Ascending aorta (tissue), 2 donors: Measurements from ENCODE around the gene RGSL1. TPM values are rescaled to one million over a fixed set of nuclear protein-coding genes. Genes with fewer than 3 reads are reported as not detected.

Source experiments
- DNase-seq, 2 donors: peaks; one replicate each; pipeline ENCODE4 v3.0.0-alpha.2; 2019; ENCODE audit warnings: low spot score in 2 of 2
- H3K27ac ChIP-seq, 2 donors: fragments of 200-600 bp; sonication (generic); one replicate each; pipeline ENCODE4 v1.5.1; 2016 to 2017; ENCODE audit warnings: mild to moderate bottlenecking in 1 of 2
- H3K27me3 ChIP-seq: fragments of 200-600 bp; sonication (generic); one replicate; pipeline ENCODE4 v1.5.1; 2017
- H3K36me3 ChIP-seq, 2 donors: fragments of 200-600 bp; sonication (generic); one replicate each; pipeline ENCODE4 v1.5.1; 2016
- H3K4me1 ChIP-seq, 2 donors: fragments of 200-600 bp; sonication (generic); one replicate each; pipeline ENCODE4 v1.5.1; 2016 to 2017; ENCODE audit warnings: mild to moderate bottlenecking in 1 of 2
- H3K4me3 ChIP-seq, 2 donors: fragments of 200-600 bp; sonication (generic); one replicate each; pipeline ENCODE4 v1.5.1; 2016 to 2017; ENCODE audit warnings: mild to moderate bottlenecking in 1 of 2
- H3K9me3 ChIP-seq, 2 donors: fragments of 200-600 bp; sonication (generic); one replicate each; pipeline ENCODE4 v1.5.1; 2016
- CTCF ChIP-seq, 3 experiments: fragments of 200-600 bp in 2 of 3; fragments of 450-650 bp in 1 of 3; sonication (generic) in 2 of 3; IDR thresholded peaks; one replicate each; pipeline ENCODE4 v1.5.1; 2016 to 2019; ENCODE audit warnings: antibody characterized with exemption in 3 of 3, mild to moderate bottlenecking in 1 of 3, moderate library complexity in 1 of 3
- intact Hi-C: fragments of 100-400 bp; cut with DNase I; formaldehyde crosslinking; loops from one replicate; pipeline ENCODE4 v1.15.1; 2023
- total RNA-seq: library from RNA; depleted of rRNA; stranded (reverse); fragments of >200 nt; gene quantifications from one replicate; pipeline ENCODE4 v1.1.0, GENCODE V29; 2016

Gene RGSL1
- not detected for total RNA-seq

- Histone ChIP-seq H3K4me3 (no peak within 1 kb of the TSS), H3K4me1 (no peaks in the 10 kb centered on the region), H3K36me3 (no peaks in the 10 kb centered on the region), H3K27ac (no peak within 1 kb of the TSS), H3K9me3 (no peaks in the 10 kb centered on the region), H3K27me3 (no peaks in the 10 kb centered on the region)
- TF ChIP-seq CTCF (IDR thresholded peaks at IDR 0.05) = no peak
- no peak for DNase-seq
- intact Hi-C loops = no loop called here
These were observed at the start of gene RGSL1 for GRCh38 chr1:182450087-182450486. TSS of gene RGSL1 (plus strand) at chr1:182450146. CDS start at chr1:182450166, 20 bp downstream.

DNA sequence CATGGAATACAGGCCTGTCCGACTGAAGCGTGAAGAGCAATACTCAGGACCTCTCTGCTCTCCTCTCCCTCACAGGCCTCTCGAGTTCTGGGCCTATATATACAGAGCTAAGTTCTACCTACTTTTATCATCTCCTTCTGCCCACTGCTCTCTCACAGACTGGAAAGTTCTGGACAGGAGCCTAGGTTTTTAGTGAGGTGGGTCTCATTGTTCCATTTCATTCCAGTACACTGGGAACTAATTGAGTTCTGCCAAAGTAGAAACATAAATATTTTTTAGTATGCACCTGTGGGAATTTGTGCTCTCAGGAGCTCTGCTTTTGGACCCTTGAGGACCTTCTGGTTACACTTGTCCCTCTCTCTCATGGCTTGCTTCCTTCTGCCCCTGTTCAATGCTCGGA is 49.4 kb upstream of the RGSL1 start, which contains the start of gene TEDDM1:
Gene TEDDM1, minus strand, starts transcription at position 101 of the 400 bp plus-strand sequence. CDS start 182 bp downstream, outside the sequence.
- no peaks in the 10 kb centered on the region for H3K36me3 ChIP-seq
- H3K9me3 ChIP-seq = no peaks in the 10 kb centered on the region
- no peak within 1 kb of the TSS for H3K4me3 ChIP-seq
- H3K27ac ChIP-seq = no peak within 1 kb of the TSS
- intact Hi-C loops = no loop called here
- no peaks in the 10 kb centered on the region for H3K27me3 ChIP-seq
- no peak for TF ChIP-seq CTCF (IDR thresholded peaks at IDR 0.05)
- H3K4me1 ChIP-seq = peaks cover 0 to 8% of the 10 kb centered on the region in 2 donors
- no peak for DNase-seq

DNA sequence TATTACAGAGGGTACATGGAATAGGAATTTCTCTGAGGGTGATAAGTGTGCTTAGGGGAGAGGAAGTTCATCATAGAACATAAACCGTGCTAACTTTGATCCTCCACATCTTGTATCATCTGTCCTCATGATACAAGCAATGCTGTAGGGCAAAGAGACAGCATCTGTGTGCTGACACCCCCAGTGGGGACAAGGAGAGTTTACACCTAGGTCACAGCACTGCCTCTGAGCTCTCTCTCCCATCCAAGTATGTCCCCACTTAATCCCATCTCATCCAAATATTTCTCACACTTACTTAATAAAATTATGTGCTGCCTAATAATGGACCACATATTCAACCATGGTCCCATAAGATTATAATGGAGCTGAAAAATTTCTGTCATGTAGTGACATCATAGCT is 45.2 kb upstream of the RGSL1 start:
- no peaks in the 10 kb centered on the region for H3K9me3 ChIP-seq
- no peaks in the 10 kb centered on the region for H3K36me3 ChIP-seq
- no peak for TF ChIP-seq CTCF (IDR thresholded peaks at IDR 0.05)
- no peaks in the 10 kb centered on the region for H3K27me3 ChIP-seq
- intact Hi-C loops = no loop called here
- no peak for DNase-seq
- no peak overlapping the region for H3K27ac ChIP-seq
- H3K4me1 ChIP-seq = no peaks in the 10 kb centered on the region
- H3K4me3 ChIP-seq = no peak overlapping the region

- intact Hi-C loops = no loop called here
- DNase-seq = no peak
- Histone ChIP-seq H3K4me3 (no peak overlapping the region), H3K27ac (no peak overlapping the region), H3K36me3 (no peaks in the 10 kb centered on the region), H3K9me3 (no peaks in the 10 kb centered on the region), H3K4me1 (peaks cover 0 to 5% of the 10 kb centered on the region in 2 donors), H3K27me3 (no peaks in the 10 kb centered on the region)
- TF ChIP-seq CTCF (IDR thresholded peaks at IDR 0.05) = no peak
These were observed 44.4 kb upstream of the RGSL1 start for GRCh38 chr1:182405578-182405977.

DNA sequence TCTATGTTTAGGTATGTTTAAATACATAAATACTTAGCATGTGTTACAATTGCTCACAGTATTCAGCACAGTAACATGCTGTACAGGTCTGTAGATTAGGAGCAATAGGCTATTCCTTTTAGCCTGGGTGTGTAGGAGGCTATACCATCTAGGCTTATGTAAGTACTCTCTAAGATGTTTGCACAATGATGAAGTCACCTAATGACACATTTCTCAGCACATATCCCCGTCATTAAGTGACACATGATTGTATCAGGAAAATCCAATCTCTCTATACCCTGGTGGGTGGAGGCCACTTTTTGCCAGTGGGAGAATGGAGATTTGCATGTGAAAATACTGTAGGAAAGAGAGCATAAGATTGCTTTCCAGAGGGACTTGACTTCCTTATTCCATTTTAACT is 43.9 kb upstream of the RGSL1 start:
- no peak for TF ChIP-seq CTCF (IDR thresholded peaks at IDR 0.05)
- no peak overlapping the region for H3K27ac ChIP-seq
- H3K4me1 ChIP-seq = peaks cover 0 to 5% of the 10 kb centered on the region in 2 donors
- intact Hi-C loops = no loop called here
- DNase-seq = no peak
- H3K36me3 ChIP-seq = no peaks in the 10 kb centered on the region
- no peaks in the 10 kb centered on the region for H3K9me3 ChIP-seq
- no peaks in the 10 kb centered on the region for H3K27me3 ChIP-seq
- H3K4me3 ChIP-seq = no peak overlapping the region

GRCh38 chr1:182407724-182408123 is 42.2 kb upstream of the RGSL1 start:
- peaks cover 0 to 5% of the 10 kb centered on the region in 2 donors for H3K4me1 ChIP-seq

More at GRCh38 chr1:182407724-182408123, 42.2 kb upstream of the RGSL1 start:
- Histone ChIP-seq H3K27me3 (no peaks in the 10 kb centered on the region), H3K27ac (no peak overlapping the region), H3K4me3 (no peak overlapping the region), H3K36me3 (no peaks in the 10 kb centered on the region), H3K9me3 (no peaks in the 10 kb centered on the region)
- no peak for TF ChIP-seq CTCF (IDR thresholded peaks at IDR 0.05)
- no peak for DNase-seq
- intact Hi-C loops = no loop called here
